Right lobe of liver (tissue), 6 donors: ENCODE measurements around the gene TBC1D8. TPM values are rescaled to one million over a fixed set of nuclear protein-coding genes. Genes with fewer than 3 reads are reported as not detected.
A peak's percentile ranks its signal among the peaks of the same experiment; 100 is the strongest.

Source experiments
- ATAC-seq, 4 donors: fragments of 200-7000 bp; cut with Tn5 transposase; one replicate each; pipeline ENCODE4 v1.9.1; 2020; ENCODE audit warnings: mild to moderate bottlenecking in 4 of 4, moderate library complexity in 4 of 4
- DNase-seq, 3 donors: peaks; one replicate each; pipeline ENCODE4 v3.0.0-alpha.2; 2020
- H3K27ac ChIP-seq, 3 donors: fragments of 200-600 bp; one replicate each; pipeline ENCODE4 v1.8.0; 2022
- H3K27me3 ChIP-seq, 2 donors: fragments of 200-600 bp; one replicate each; pipeline ENCODE4 v1.8.0; 2022
- H3K36me3 ChIP-seq, 4 donors: fragments of 200-600 bp; sonication (generic) in 1 of 4; one replicate each; pipeline versions ENCODE4 v1.5.1 to v1.8.0; 2017 to 2022; ENCODE audit warnings: control low read depth in 1 of 4
- H3K4me1 ChIP-seq, 4 donors: fragments of 200-600 bp; sonication (generic) in 1 of 4; one replicate each; pipeline versions ENCODE4 v1.5.1 to v1.8.0; 2017 to 2022; ENCODE audit warnings: control low read depth in 1 of 4
- H3K4me3 ChIP-seq, 3 donors: fragments of 200-600 bp; one replicate each; pipeline ENCODE4 v1.8.0; 2022
- H3K9me3 ChIP-seq, 4 donors: fragments of 200-600 bp; sonication (generic) in 1 of 4; one replicate each; pipeline versions ENCODE4 v1.5.1 to v1.8.0; 2017 to 2022; ENCODE audit warnings: control low read depth in 1 of 4
- POLR2A ChIP-seq: fragments of 450-650 bp; IDR thresholded peaks from one replicate; pipeline ENCODE4 v1.6.1; 2017; ENCODE audit warnings: antibody characterized with exemption, mild to moderate bottlenecking
- WGBS: methylation state at CpG from one replicate; pipeline ENCODE4 v1.1.6; 2018; ENCODE audit warnings: low coverage, low lambda C conversion rate; ENCODE audit not compliant: insufficient coverage; ENCODE audit errors: missing lambda C conversion rate; 5-methylcytosine and 5-hydroxymethylcytosine counted together
- intact Hi-C, 2 donors: fragments of 100-400 bp; cut with DNase I; formaldehyde crosslinking; loops; one replicate each; pipeline versions ENCODE4 v1.11.2 to v1.14.1; 2022
- total RNA-seq, 6 experiments: library from RNA; depleted of rRNA in 2 of 6; stranded (reverse); fragments of >200 nt in 2 of 6; fragmentation: NEBNext Ultra II Directional in 3 of 6; extraction: Animal tissue kit (Norgen Biotek cat#: 25700) in 3 of 6; gene quantifications; one replicate each; pipeline versions ENCODE4 v1.1.0 to v1.2.4, GENCODE V29; 2016 to 2023
- TF ChIP-seq, protein P1 (sequence below), 4 donors: fragments of 200-600 bp in 3 of 4; fragments of 450-650 bp in 1 of 4; IDR thresholded peaks; one replicate each; pipeline versions ENCODE4 v1.5.1 to v1.8.0; 2016 to 2022; ENCODE audit warnings: antibody characterized with exemption in 4 of 4, mild to moderate bottlenecking in 2 of 4
- donor health status: DM: no; HTN: yes; CAD: no.
- donor health status: DM: no; HTN: no; CAD: no.
- donor health status: DM: no; HTN: no; CAD: no.
- donor health status: DM: no; HTN: yes; CAD: no.
- donor health status: DM: no; HTN: yes; CAD: no.

TBC1D8 gene
- total RNA-seq, 6 experiments from 2014 or later: 17.3 to 31.2 (median 21.5) TPM

- Histone ChIP-seq H3K27ac (no peak overlapping the region), H3K9me3 (peaks cover 0 to 1% (median 0%) of the 10 kb centered on the region in 4 donors), H3K27me3 (no peaks in the 10 kb centered on the region), H3K4me3 (no peak overlapping the region), H3K36me3 (no peaks in the 10 kb centered on the region), H3K4me1 (peaks cover 0 to 20% (median 6%) of the 10 kb centered on the region in 4 donors)
- no peak for DNase-seq
- intact Hi-C loops: no loop called here
- no peak for ATAC-seq
- 32% methylated on average over 5 of the region's 9 CpGs for WGBS
- TF ChIP-seq POLR2A: no peak
- TF ChIP-seq, protein P1, sequence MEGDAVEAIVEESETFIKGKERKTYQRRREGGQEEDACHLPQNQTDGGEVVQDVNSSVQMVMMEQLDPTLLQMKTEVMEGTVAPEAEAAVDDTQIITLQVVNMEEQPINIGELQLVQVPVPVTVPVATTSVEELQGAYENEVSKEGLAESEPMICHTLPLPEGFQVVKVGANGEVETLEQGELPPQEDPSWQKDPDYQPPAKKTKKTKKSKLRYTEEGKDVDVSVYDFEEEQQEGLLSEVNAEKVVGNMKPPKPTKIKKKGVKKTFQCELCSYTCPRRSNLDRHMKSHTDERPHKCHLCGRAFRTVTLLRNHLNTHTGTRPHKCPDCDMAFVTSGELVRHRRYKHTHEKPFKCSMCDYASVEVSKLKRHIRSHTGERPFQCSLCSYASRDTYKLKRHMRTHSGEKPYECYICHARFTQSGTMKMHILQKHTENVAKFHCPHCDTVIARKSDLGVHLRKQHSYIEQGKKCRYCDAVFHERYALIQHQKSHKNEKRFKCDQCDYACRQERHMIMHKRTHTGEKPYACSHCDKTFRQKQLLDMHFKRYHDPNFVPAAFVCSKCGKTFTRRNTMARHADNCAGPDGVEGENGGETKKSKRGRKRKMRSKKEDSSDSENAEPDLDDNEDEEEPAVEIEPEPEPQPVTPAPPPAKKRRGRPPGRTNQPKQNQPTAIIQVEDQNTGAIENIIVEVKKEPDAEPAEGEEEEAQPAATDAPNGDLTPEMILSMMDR (IDR thresholded peaks at IDR 0.05): no peak
These were observed 2.0 kb upstream of the TBC1D8 start for GRCh38 chr2:101153077-101153707.

- no peaks in the 10 kb centered on the region for H3K27me3 ChIP-seq
- DNase-seq (peak in 2 of 3 donors; percentile 35 to 64), ATAC-seq (peak; percentile 69 to 81 (median 70))
- peak overlapping the region; percentile 64 to 69 (median 66) for H3K27ac ChIP-seq
- H3K4me3 ChIP-seq: peak overlapping the region; percentile 0 to 84 (median 61)
- intact Hi-C loops: no loop called here
- peaks cover 0 to 20% (median 6%) of the 10 kb centered on the region in 4 donors for H3K4me1 ChIP-seq
- WGBS: 0% methylated on average over 5 of the region's 21 CpGs
- TF ChIP-seq, protein P1 (IDR thresholded peaks at IDR 0.05): peak; percentile 86 to 91 (median 88)
- no peak for TF ChIP-seq POLR2A
- H3K9me3 ChIP-seq: peaks cover 0 to 1% (median 0%) of the 10 kb centered on the region in 4 donors
- no peaks in the 10 kb centered on the region for H3K36me3 ChIP-seq
These were observed 1.3 kb upstream of the TBC1D8 start for GRCh38 chr2:101152272-101153076.

- intact Hi-C loops: no loop called here
- H3K27ac ChIP-seq: peak overlapping the region; percentile 64 to 69 (median 66)
- H3K4me1 ChIP-seq: peaks cover 0 to 20% (median 6%) of the 10 kb centered on the region in 4 donors
- H3K9me3 ChIP-seq: peaks cover 0 to 1% (median 0%) of the 10 kb centered on the region in 4 donors
- DNase-seq (no peak), ATAC-seq (peak; percentile 3 to 22 (median 19))
- H3K27me3 ChIP-seq: no peaks in the 10 kb centered on the region
- 6% methylated on average over 14 of the region's 14 CpGs for WGBS
- H3K4me3 ChIP-seq: peak overlapping the region; percentile 44 to 84 (median 61)
- no peak for TF ChIP-seq POLR2A
- TF ChIP-seq, protein P1 (IDR thresholded peaks at IDR 0.05): no peak
- no peaks in the 10 kb centered on the region for H3K36me3 ChIP-seq
These were observed 683 bp upstream of the TBC1D8 start for GRCh38 chr2:101151859-101152271.

DNA sequence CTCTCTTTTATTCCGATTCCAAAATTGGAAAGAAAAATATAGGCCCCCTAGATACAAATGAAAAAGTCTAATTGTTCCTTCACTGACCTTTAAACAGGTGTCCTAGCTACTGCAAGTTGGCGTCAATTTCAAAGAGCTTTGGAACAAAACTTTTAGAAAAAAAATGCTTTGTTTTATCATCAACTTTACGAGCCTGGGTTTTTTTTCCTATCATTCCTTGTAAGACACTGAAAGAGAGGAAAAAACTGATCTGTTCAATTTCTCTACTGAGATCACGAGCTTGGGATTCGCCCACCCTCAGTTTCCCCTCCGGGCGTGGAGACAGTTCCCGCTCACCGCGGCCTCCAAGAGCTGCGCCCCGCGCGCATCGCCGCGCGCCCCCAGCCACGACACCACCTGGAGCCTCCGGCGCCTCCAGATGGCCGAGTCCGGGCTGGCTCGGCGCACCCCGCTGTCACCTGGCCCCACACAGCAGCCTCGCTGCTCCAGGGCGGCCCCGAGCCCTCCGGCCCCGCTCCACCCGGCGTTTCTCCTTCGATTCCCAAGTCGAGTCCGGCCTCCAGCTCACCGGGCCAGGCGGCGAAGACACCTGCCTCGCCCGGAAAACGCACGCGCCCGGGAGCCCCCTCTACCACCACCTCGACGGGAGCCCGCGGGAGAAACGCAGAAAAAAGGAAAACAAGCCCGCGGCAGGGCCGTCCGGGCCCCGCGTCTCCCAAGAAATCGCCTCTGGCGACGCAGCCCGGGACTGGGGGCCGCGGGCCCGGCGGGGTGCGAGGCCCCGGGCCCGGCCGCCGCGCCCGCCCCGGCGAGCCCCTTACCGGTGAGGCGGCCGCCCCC is 656 bp downstream of the TBC1D8 start:
- peaks cover 0 to 24% (median 6%) of the 10 kb centered on the region in 4 donors for H3K4me1 ChIP-seq
- H3K4me3 ChIP-seq: peak overlapping the region; percentile 78 to 86 (median 84)
- intact Hi-C loops: no loop called here
- H3K9me3 ChIP-seq: peaks cover 0 to 1% (median 0%) of the 10 kb centered on the region in 4 donors
- H3K27me3 ChIP-seq: no peaks in the 10 kb centered on the region
- H3K27ac ChIP-seq: peak overlapping the region; percentile 45 to 80 (median 70)
- DNase-seq (peak; percentile 55 to 72 (median 60)), ATAC-seq (peak; percentile 16 to 49 (median 42))
- WGBS: 1% methylated on average over 22 of the region's 76 CpGs
- no peak for TF ChIP-seq POLR2A
- TF ChIP-seq, protein P1 (IDR thresholded peaks at IDR 0.05): peak in 1 of 4 donors; percentile 18
- no peaks in the 10 kb centered on the region for H3K36me3 ChIP-seq
